Uterus (tissue), 4 donors: ENCODE results near the gene SYNE1. TPM values are rescaled to one million over a fixed set of nuclear protein-coding genes. Genes with fewer than 3 reads are reported as not detected.
"Not testable (repeated sequence)": the region's sequence is repeated elsewhere in the genome, so short reads cannot be mapped to it uniquely, and the experiment has no call there.

Experiments
- DNase-seq, 2 donors: peaks; one replicate each; pipeline ENCODE4 v3.0.0-alpha.2; 2019 to 2020
- H3K27ac ChIP-seq, 2 donors: fragments of 200-600 bp; sonication (generic); 1 replicate in 1 of 2; 2 replicates in 1 of 2; pipeline ENCODE4 v1.5.1; 2016 to 2018
- H3K27me3 ChIP-seq, 2 donors: fragments of 200-600 bp; sonication (generic); one replicate each; pipeline ENCODE4 v1.5.1; 2018 to 2019; ENCODE audit warnings: control low read depth in 1 of 2
- H3K36me3 ChIP-seq, 2 donors: fragments of 200-600 bp; sonication (generic); one replicate each; pipeline ENCODE4 v1.5.1; 2019; ENCODE audit warnings: control low read depth in 1 of 2
- H3K4me1 ChIP-seq, 2 donors: fragments of 200-600 bp; sonication (generic); one replicate each; pipeline ENCODE4 v1.5.1; 2018 to 2019; ENCODE audit warnings: control low read depth in 1 of 2
- H3K4me3 ChIP-seq, 2 donors: fragments of 200-600 bp; sonication (generic); 1 replicate in 1 of 2; 2 replicates in 1 of 2; pipeline ENCODE4 v1.5.1; 2018 to 2019; ENCODE audit warnings: mild to moderate bottlenecking in 1 of 2
- H3K9me3 ChIP-seq, 2 donors: fragments of 200-600 bp; sonication (generic); one replicate each; pipeline ENCODE4 v1.5.1; 2019; ENCODE audit warnings: control low read depth in 1 of 2
- CTCF ChIP-seq, 4 experiments: fragments of 200-600 bp in 2 of 4; fragments of 450-650 bp in 2 of 4; sonication (generic) in 2 of 4; IDR thresholded peaks; one replicate each; pipeline ENCODE4 v1.5.1; 2016 to 2019; ENCODE audit warnings: antibody characterized with exemption in 4 of 4, mild to moderate bottlenecking in 2 of 4, moderate library complexity in 1 of 4
- POLR2A ChIP-seq, 2 donors: fragments of 450-650 bp; IDR thresholded peaks; one replicate each; pipeline ENCODE4 v1.6.1; 2016; ENCODE audit warnings: antibody characterized with exemption in 2 of 2, mild to moderate bottlenecking in 1 of 2, moderate library complexity in 1 of 2
- intact Hi-C: fragments of 100-400 bp; cut with DNase I; formaldehyde crosslinking; loops from one replicate; pipeline ENCODE4 v1.15.1; 2023; ENCODE audit warnings: low total_unique reads
- total RNA-seq, 4 donors: library from RNA; depleted of rRNA in 3 of 4; stranded (reverse); fragments of >200 nt in 3 of 4; gene quantifications; one replicate each; pipeline versions ENCODE4 v1.1.0 to v1.2.4, GENCODE V29; 2014 to 2023
- donor health status: DM: yes; HTN: yes; CAD: no.

Gene SYNE1
- total RNA-seq, 4 donors from 2014 or later, result 134 to 339 (median 181) TPM

DNA sequence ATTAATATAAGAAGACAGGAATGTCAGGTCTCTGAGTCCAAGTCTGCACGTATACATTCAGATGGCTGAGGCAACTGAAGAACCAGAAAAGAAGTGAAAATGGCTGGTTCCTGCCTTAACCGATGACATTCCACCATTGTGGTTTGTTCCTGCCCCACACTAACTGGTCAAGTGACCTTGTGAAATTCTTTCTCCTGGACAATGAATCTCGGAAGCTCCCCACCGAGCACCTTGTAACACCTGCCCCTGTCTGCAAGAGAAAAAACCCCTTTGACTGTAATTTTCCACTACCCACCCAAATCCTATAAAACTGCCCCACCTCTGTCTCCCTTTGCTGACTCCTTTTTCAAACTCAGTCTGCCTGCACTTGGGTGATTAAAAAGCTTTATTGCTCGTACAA is 140.4 kb downstream of the SYNE1 start:
- Histone ChIP-seq H3K9me3 (no peaks in the 10 kb centered on the region), H3K4me1 (no peaks in the 10 kb centered on the region), H3K4me3 (no peak overlapping the region), H3K36me3 (no peaks in the 10 kb centered on the region), H3K27ac (no peak overlapping the region), H3K27me3 (no peaks in the 10 kb centered on the region)
- intact Hi-C loops, result no loop called here
- no peak for DNase-seq
- TF ChIP-seq POLR2A (IDR thresholded peaks at IDR 0.05), result no peak
- TF ChIP-seq CTCF (IDR thresholded peaks at IDR 0.05), result no peak

DNA sequence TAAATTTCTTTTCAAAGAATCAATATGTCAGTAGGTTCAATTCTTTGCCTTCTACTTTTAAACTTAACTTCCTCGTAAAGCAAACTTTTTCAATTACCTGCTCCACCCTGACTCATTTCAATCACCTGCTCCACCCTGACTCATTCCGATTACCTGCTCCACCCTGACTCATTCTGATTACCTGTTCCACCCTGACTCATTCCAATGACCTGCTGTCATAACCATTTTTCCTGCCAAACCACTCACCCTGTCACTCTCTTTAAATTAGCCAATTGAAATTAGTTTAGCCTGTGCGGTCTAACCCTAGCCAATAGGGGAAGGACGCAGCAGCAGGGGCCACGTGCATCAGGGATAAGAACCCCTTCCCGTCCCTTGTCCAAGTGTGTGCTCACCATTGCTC is 141.7 kb downstream of the SYNE1 start:
- H3K4me3 ChIP-seq, H3K9me3 ChIP-seq, H3K36me3 ChIP-seq, intact Hi-C loops, H3K4me1 ChIP-seq, DNase-seq, H3K27me3 ChIP-seq, H3K27ac ChIP-seq: not testable (repeated sequence)

DNA sequence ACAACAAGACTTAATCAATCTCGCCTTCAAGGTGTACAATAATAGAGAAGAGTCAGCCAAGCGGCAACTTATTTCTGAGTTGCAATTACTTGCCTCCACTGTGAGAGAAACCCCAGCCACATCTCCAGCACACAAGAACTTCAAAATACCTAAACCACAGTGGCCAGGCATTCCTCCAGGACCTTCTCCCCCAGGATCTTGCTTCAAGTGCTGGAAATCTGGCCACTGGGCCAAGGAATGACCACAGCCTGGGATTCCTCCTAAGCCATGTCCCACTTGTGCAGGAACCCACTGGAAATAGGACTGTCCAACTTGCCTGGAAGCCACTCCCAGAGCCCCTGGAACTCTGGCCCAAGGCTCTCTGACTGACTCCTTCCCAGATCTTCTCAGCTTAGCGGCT is 144.9 kb downstream of the SYNE1 start:
- H3K9me3 ChIP-seq, H3K36me3 ChIP-seq, H3K4me1 ChIP-seq, H3K4me3 ChIP-seq, DNase-seq, H3K27ac ChIP-seq, H3K27me3 ChIP-seq, intact Hi-C loops: not testable (repeated sequence)

DNA sequence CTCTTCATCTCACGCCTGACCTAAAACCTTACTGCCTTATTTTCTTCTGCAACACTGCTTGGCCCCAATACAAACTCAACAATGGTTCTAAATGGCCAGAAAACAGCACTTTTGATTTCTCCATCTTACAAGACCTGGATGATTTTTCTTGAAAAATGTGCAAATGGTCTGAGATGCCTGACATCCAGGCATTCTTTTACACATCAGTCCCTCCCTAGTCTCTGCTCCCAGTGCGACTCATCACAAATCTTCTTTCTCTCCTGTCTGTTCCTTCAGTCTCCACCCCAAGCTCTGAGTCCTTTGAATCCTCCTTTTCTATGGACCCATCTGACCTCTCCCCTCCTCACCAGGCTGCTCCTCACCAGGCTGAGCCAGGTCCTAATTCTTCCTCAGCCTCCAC is 145.7 kb downstream of the SYNE1 start:
- H3K27ac ChIP-seq, intact Hi-C loops, H3K27me3 ChIP-seq, H3K4me3 ChIP-seq, H3K36me3 ChIP-seq, DNase-seq, H3K4me1 ChIP-seq, H3K9me3 ChIP-seq: not testable (repeated sequence)

DNA sequence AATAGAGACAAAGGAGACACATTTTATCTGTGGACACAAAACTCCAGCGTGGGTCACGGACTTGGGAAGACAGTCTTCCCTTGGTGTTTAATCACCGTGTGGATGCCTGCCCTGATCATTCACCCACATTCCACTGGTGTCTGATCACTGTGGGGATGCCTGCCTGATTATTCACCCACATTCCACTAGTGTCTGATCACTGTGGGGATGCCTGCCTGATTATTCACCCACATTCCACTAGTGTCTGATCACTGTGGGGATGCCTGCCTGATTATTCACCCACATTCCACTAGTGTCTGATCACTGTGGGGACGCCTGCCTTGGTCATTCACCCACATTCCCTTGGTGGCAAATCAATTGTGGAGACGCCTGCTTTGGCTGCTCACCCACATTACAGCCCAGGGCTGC is 146.2 kb downstream of the SYNE1 start:
- H3K4me3 ChIP-seq, H3K27me3 ChIP-seq, intact Hi-C loops, H3K9me3 ChIP-seq, DNase-seq, H3K4me1 ChIP-seq, H3K36me3 ChIP-seq, H3K27ac ChIP-seq: not testable (repeated sequence)

DNA sequence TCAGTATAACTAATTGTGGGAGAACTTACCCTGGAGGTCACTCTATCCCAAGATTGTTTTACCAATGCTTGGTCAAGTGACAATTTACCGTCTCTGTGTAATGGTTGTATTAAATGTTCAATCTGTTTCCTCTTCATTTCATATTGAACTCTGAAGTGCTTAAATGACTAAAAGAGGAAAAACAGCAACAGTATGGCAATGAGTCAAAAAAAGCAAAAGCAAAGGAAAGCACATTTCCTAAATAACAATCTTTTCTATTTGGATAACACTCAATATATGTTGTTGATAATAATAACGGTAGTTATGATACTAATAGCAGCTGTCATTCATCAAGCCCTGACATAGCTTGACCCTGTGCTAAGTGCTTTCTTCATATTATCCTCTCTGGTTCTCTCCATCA is 152.4 kb downstream of the SYNE1 start:
- no peak overlapping the region for H3K27ac ChIP-seq
- H3K4me1 ChIP-seq, result peaks cover 0 to 3% of the 10 kb centered on the region in 2 donors
- H3K4me3 ChIP-seq, result no peak overlapping the region
- no peaks in the 10 kb centered on the region for H3K36me3 ChIP-seq
- DNase-seq, result no peak
- intact Hi-C loops, result no loop called here
- TF ChIP-seq POLR2A (IDR thresholded peaks at IDR 0.05), result no peak
- no peaks in the 10 kb centered on the region for H3K9me3 ChIP-seq
- no peaks in the 10 kb centered on the region for H3K27me3 ChIP-seq

GRCh38 chr6:152482289-152482688 is 154.9 kb downstream of the SYNE1 start:
- intact Hi-C loops, result no loop called here
- Histone ChIP-seq H3K36me3 (no peaks in the 10 kb centered on the region), H3K4me1 (peaks cover 0 to 3% of the 10 kb centered on the region in 2 donors), H3K4me3 (no peak overlapping the region), H3K9me3 (no peaks in the 10 kb centered on the region), H3K27ac (no peak overlapping the region), H3K27me3 (no peaks in the 10 kb centered on the region)
- no peak for DNase-seq
- TF ChIP-seq CTCF (IDR thresholded peaks at IDR 0.05) (no peak), POLR2A (IDR thresholded peaks at IDR 0.05) (no peak)

DNA sequence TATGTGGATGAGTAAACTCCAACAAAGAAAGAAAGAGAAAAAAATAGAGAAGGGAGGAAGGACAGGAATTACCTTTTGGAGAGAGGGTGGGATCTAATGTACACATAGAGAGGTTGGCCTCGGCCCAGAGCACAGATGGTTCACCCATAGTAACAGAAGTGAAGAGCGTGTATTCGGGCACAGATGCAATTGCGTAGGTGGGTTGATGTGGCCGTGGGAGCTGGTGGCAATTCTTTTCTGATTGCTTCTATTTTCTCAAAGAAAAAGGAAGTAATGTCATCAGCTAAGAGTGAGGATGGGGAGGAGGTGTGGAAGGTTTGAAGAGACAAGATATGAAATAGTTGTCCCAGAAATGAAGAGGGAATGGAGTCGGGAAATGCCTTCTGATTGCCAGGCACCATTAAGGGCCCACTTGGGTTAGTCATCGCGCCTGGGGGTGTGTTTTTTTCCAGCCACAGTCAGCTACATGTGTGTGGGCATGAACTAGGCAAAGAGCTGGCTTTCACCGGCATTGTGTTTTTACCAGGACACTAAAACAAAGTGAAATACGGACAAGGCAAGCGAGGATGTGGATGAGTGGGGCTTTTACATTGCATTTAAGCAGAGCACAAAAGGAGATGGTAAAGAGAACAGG is 158.7 kb downstream of the SYNE1 start:
- no peaks in the 10 kb centered on the region for H3K4me1 ChIP-seq
- H3K27ac ChIP-seq, result no peak overlapping the region
- TF ChIP-seq POLR2A (IDR thresholded peaks at IDR 0.05) (no peak), CTCF (IDR thresholded peaks at IDR 0.05) (no peak)

More for the DNA sequence above, 158.7 kb downstream of the SYNE1 start:
- intact Hi-C loops, result no loop called here
- no peak overlapping the region for H3K4me3 ChIP-seq
- H3K27me3 ChIP-seq, result no peaks in the 10 kb centered on the region
- DNase-seq, result no peak
- no peaks in the 10 kb centered on the region for H3K36me3 ChIP-seq
- no peaks in the 10 kb centered on the region for H3K9me3 ChIP-seq
